Measurements from ENCODE around the gene ZNF783.
"Not testable (repeated sequence)": the region's sequence is repeated elsewhere in the genome, so short reads cannot be mapped to it uniquely, and the experiment has no call there.

Gene ZNF783

GRCh38 chr7:149310113-149310836 is 48.3 kb downstream of the ZNF783 start:
- ATAC-seq (ENCODE audit: low read depth) (peak; percentile 63), DNase-seq (ENCODE audit: low spot score in 2 of 2) (no peak)
- H3K36me3 Mint-ChIP-seq: no peaks in the 10 kb centered on the region
- no peak overlapping the region for H3K27ac Mint-ChIP-seq
- peaks cover 3% of the 10 kb centered on the region for H3K4me1 Mint-ChIP-seq
- H3K9me3 Mint-ChIP-seq: no peaks in the 10 kb centered on the region
- peaks cover 3% of the 10 kb centered on the region for H3K27me3 Mint-ChIP-seq
- H3K4me3 Mint-ChIP-seq: no peak overlapping the region

DNA sequence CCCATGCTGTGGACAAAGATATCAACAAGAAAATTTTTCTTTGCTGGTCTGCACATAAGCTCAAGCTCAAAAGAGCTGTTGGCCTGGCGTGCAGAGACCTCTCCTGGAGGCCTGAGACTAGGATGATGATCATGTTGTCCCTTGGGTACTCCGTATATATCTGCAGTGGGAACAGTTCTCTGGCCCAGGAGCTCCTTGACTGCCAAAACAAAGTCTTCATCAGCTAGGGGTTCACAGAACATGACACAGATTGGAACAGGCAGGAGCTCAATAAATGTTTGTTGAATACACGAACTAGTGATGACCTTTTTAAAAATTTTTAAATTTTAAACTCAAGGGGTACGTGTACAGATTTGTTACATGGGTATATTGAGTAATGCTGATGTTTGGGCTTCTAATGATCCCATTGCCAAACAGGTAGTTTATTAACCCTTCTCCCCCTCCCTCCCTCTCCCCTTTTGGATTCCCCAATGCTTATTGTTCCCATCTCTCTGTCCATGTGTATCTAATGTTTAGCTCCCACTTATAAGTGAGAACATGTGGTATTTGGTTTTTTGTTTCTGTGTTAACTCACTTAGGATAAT is 49.1 kb downstream of the ZNF783 start:
- no peak for ATAC-seq (ENCODE audit: low read depth)
- H3K27ac Mint-ChIP-seq: no peak overlapping the region
- no peak for DNase-seq (ENCODE audit: low spot score in 2 of 2)
- H3K36me3 Mint-ChIP-seq: no peaks in the 10 kb centered on the region
- H3K27me3 Mint-ChIP-seq: no peaks in the 10 kb centered on the region
- H3K4me3 Mint-ChIP-seq: no peak overlapping the region
- H3K9me3 Mint-ChIP-seq: no peaks in the 10 kb centered on the region
- peaks cover 3% of the 10 kb centered on the region for H3K4me1 Mint-ChIP-seq

- no peaks in the 10 kb centered on the region for H3K9me3 Mint-ChIP-seq
- no peaks in the 10 kb centered on the region for H3K36me3 Mint-ChIP-seq
- H3K4me3 Mint-ChIP-seq: no peak overlapping the region
- H3K27me3 Mint-ChIP-seq: peaks cover 4% of the 10 kb centered on the region
- ATAC-seq (ENCODE audit: low read depth) (no peak), DNase-seq (ENCODE audit: low spot score in 2 of 2) (no peak)
- H3K4me1 Mint-ChIP-seq: peaks cover 3% of the 10 kb centered on the region
- H3K27ac Mint-ChIP-seq: no peak overlapping the region
These were observed 52.0 kb downstream of the ZNF783 start for GRCh38 chr7:149313981-149314380.

DNA sequence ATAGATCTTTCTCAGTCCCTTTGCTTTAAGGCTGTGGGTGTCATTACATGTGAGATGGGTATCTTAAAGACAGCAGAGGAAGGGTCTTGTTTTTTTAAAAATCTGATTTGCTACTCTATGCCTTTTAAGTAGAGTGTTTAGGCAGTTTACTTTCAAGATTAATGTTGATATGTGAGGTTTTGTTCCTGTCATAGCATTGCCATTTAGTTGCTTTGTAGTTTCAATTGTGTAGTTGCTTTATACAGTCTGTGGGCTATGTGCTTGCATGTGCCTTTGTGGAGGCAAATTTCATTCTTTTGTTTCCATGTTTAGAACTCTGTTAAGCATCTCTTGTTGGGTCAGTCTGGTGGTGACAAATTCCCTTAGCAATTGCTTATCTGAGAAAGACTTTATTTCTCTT is 54.6 kb downstream of the ZNF783 start:
- ATAC-seq (ENCODE audit: low read depth) (no peak), DNase-seq (ENCODE audit: low spot score in 2 of 2) (no peak)
- Mint-ChIP-seq H3K27me3 (peaks cover 11% of the 10 kb centered on the region), H3K4me3 (no peak overlapping the region), H3K4me1 (no peaks in the 10 kb centered on the region), H3K9me3 (no peaks in the 10 kb centered on the region), H3K27ac (no peak overlapping the region), H3K36me3 (no peaks in the 10 kb centered on the region)

DNA sequence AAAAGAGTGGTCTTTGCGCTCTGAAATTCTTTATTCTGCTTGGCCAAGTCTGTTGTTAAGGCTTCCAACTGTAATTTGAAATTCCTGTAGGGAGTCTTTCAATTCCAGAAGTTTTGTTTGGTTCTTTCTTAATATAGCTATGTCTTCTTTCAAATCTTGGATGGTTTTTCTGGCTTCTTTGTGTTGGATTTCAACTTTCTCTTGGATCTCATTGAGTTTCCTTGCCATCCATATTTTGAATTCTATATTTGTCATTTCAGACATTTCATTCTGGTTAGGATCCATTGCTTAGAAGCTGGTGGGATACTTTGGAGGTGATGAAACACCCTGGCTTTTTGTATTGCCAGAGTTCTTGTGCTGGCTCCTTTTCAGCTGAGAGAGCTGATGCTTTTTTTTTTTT is 55.5 kb downstream of the ZNF783 start:
- no peak for ATAC-seq (ENCODE audit: low read depth)
- DNase-seq (ENCODE audit: low spot score in 2 of 2): no peak
- Mint-ChIP-seq H3K9me3 (no peaks in the 10 kb centered on the region), H3K36me3 (peaks cover 2% of the 10 kb centered on the region), H3K4me3 (no peak overlapping the region), H3K27me3 (peaks cover 17% of the 10 kb centered on the region), H3K27ac (no peak overlapping the region), H3K4me1 (peaks cover 5% of the 10 kb centered on the region)

- no peak overlapping the region for H3K4me3 Mint-ChIP-seq
- ATAC-seq (ENCODE audit: low read depth): no peak
These were observed 56.1 kb downstream of the ZNF783 start for GRCh38 chr7:149317986-149318672.

GRCh38 chr7:149319376-149319775 is 57.4 kb downstream of the ZNF783 start:
- no peak for ATAC-seq (ENCODE audit: low read depth)
- Mint-ChIP-seq H3K4me1 (peaks cover 5% of the 10 kb centered on the region), H3K9me3 (no peaks in the 10 kb centered on the region), H3K36me3 (peaks cover 2% of the 10 kb centered on the region), H3K27ac (no peak overlapping the region), H3K4me3 (no peak overlapping the region), H3K27me3 (peaks cover 17% of the 10 kb centered on the region)
- DNase-seq (ENCODE audit: low spot score in 2 of 2): no peak

More at GRCh38 chr7:149317986-149318672, 56.1 kb downstream of the ZNF783 start:
- Mint-ChIP-seq H3K4me1 (peaks cover 5% of the 10 kb centered on the region), H3K9me3 (no peaks in the 10 kb centered on the region), H3K27me3 (peaks cover 17% of the 10 kb centered on the region), H3K27ac (no peak overlapping the region), H3K36me3 (peaks cover 2% of the 10 kb centered on the region)
- DNase-seq (ENCODE audit: low spot score in 2 of 2): no peak

GRCh38 chr7:149320313-149321124 is 58.5 kb downstream of the ZNF783 start:
- peaks cover 17% of the 10 kb centered on the region for H3K27me3 Mint-ChIP-seq
- no peak overlapping the region for H3K27ac Mint-ChIP-seq
- no peak overlapping the region for H3K4me3 Mint-ChIP-seq
- ATAC-seq (ENCODE audit: low read depth) (no peak), DNase-seq (ENCODE audit: low spot score in 2 of 2) (no peak)
- peaks cover 5% of the 10 kb centered on the region for H3K4me1 Mint-ChIP-seq
- H3K36me3 Mint-ChIP-seq: peaks cover 2% of the 10 kb centered on the region
- peaks cover 2% of the 10 kb centered on the region for H3K9me3 Mint-ChIP-seq

DNA sequence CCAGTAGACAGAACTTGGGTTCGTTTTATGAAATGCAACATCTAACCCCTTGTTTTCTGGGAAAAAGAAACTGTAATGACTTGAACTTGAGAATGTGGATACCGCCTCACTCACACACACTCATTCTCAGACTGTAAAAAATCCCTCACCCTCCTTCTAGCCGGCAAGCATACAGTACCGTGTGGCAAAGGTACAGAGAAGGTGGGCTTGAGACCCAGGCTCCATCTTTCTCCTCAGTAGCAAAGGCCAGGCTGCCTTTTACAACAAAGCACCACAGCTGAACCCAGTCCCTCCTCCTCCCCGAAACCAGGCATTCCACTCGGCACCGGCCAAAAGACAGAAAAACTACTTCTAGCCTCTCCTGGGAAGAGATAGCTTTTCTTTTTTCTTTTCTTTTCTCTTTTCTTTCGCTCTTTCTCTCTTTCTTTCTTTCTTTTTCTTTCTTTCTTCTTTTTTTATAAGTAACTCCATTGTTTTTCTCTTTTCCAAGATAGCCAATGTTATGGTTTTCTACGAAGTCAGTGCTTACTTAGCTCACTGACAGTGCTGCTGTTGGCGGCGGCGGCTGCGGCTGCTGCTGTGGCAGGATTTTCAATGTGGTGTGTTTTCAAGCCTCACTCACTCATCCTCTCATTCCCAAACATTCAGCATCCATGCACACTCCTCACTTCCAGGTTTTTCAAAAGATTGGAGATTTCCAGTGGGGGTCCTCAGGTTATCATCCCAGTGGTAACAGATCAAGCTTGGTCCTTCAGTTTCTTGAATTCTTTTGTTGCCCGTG is 59.3 kb downstream of the ZNF783 start:
- not testable (repeated sequence) for H3K27ac Mint-ChIP-seq; H3K4me1 Mint-ChIP-seq; H3K36me3 Mint-ChIP-seq; H3K9me3 Mint-ChIP-seq; ATAC-seq (ENCODE audit: low read depth); DNase-seq (ENCODE audit: low spot score in 2 of 2); H3K4me3 Mint-ChIP-seq
- H3K27me3 Mint-ChIP-seq: peaks cover 17% of the 10 kb centered on the region

- DNase-seq (ENCODE audit: low spot score in 2 of 2) (no peak), ATAC-seq (ENCODE audit: low read depth) (no peak)
- H3K36me3 Mint-ChIP-seq: peaks cover 2% of the 10 kb centered on the region
- peaks cover 2% of the 10 kb centered on the region for H3K9me3 Mint-ChIP-seq
- H3K4me1 Mint-ChIP-seq: peaks cover 5% of the 10 kb centered on the region
- H3K27me3 Mint-ChIP-seq: peaks cover 17% of the 10 kb centered on the region
- H3K27ac Mint-ChIP-seq: no peak overlapping the region
- H3K4me3 Mint-ChIP-seq: peak overlapping the region; percentile 70
These were observed 60.1 kb downstream of the ZNF783 start for GRCh38 chr7:149321978-149322541.

DNA sequence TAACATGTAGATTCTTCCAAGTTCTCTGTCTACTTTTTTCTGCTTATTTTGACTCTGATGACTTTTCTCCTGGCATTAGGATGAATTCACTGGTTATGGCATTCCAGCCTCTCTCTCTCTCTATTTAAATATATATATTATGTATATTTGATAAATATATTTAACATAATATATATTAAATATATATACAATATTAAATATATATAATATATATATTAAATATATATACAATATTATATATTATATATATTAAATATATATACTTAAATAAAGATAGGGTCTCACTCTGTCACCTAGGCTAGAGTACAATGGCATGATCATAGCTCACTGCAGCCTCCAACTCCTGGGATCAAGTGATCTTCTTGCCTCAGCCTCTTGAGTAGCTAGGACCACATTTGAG is 60.7 kb downstream of the ZNF783 start:
- DNase-seq (ENCODE audit: low spot score in 2 of 2): no peak
- peaks cover 2% of the 10 kb centered on the region for H3K36me3 Mint-ChIP-seq
- H3K27me3 Mint-ChIP-seq: peaks cover 17% of the 10 kb centered on the region
- H3K9me3 Mint-ChIP-seq: peaks cover 2% of the 10 kb centered on the region
- H3K27ac Mint-ChIP-seq: no peak overlapping the region
- H3K4me1 Mint-ChIP-seq: peaks cover 5% of the 10 kb centered on the region
- no peak overlapping the region for H3K4me3 Mint-ChIP-seq
- no peak for ATAC-seq (ENCODE audit: low read depth)

DNA sequence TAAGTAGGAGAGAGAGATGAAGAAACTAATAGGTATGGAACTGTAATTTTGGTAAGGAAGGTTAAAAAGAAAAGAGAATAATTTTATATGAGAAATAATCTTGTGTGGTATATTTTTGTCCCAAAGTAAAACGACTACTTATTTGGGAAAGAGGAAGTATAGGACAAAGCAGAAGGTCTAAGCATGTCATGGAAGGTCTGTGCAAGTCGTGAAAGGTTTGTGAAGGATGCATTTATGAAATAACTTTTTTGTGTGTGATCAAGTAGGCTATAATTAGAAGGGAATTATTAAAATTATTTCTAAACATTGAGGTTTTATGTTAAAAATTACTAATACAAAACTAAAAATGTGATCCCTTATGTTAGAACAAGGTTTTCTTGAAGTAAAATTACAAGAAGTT is 63.3 kb downstream of the ZNF783 start:
- H3K36me3 Mint-ChIP-seq: peaks cover 2% of the 10 kb centered on the region
- no peak for DNase-seq (ENCODE audit: low spot score in 2 of 2)
- H3K4me3 Mint-ChIP-seq: no peak overlapping the region
- H3K27me3 Mint-ChIP-seq: peaks cover 15% of the 10 kb centered on the region
- peaks cover 5% of the 10 kb centered on the region for H3K4me1 Mint-ChIP-seq
- peaks cover 2% of the 10 kb centered on the region for H3K9me3 Mint-ChIP-seq
- ATAC-seq (ENCODE audit: low read depth): no peak
- H3K27ac Mint-ChIP-seq: no peak overlapping the region

- no peaks in the 10 kb centered on the region for H3K4me1 Mint-ChIP-seq
- no peak overlapping the region for H3K27ac Mint-ChIP-seq
- H3K27me3 Mint-ChIP-seq: peaks cover 13% of the 10 kb centered on the region
- no peak overlapping the region for H3K4me3 Mint-ChIP-seq
- H3K36me3 Mint-ChIP-seq: peaks cover 3% of the 10 kb centered on the region
- no peak for ATAC-seq (ENCODE audit: low read depth)
- peaks cover 4% of the 10 kb centered on the region for H3K9me3 Mint-ChIP-seq
- DNase-seq (ENCODE audit: low spot score in 2 of 2): no peak
These were observed 67.3 kb downstream of the ZNF783 start for GRCh38 chr7:149329265-149329664.
